MM.1S (cell line): ENCODE results near the gene MSI2.

Experiments
- DNase-seq: peaks from one replicate; pipeline ENCODE4 v3.0.0-alpha.2; 2015
- H2AFZ ChIP-seq: fragments of 300-600 bp; sonication (generic); 2 replicates; pipeline ENCODE4 v1.6.0; 2016; ENCODE audit warnings: antibody characterized with exemption, low read length
- H3F3A ChIP-seq: fragments of 300-600 bp; sonication (generic); 2 replicates; pipeline ENCODE4 v1.6.1; 2016; ENCODE audit warnings: mild to moderate bottlenecking, antibody characterized with exemption, low read length, moderate library complexity, mixed read lengths; ENCODE audit not compliant: insufficient read depth
- H3K27ac ChIP-seq: fragments of 300-600 bp; sonication (generic); 2 replicates; pipeline ENCODE4 v1.5.1; 2016; ENCODE audit warnings: mild to moderate bottlenecking, low read length
- H3K27me3 ChIP-seq: fragments of 300-600 bp; sonication (generic); replicated peaks from 2 replicates; pipeline ENCODE4 v1.6.0; 2016; ENCODE audit warnings: low read length; ENCODE audit not compliant: insufficient read depth
- H3K36me3 ChIP-seq: fragments of 300-600 bp; sonication (generic); replicated peaks from 2 replicates; pipeline ENCODE4 v1.6.1; 2016; ENCODE audit warnings: mild to moderate bottlenecking, low read length, mixed read lengths; ENCODE audit not compliant: insufficient read depth
- H3K4me1 ChIP-seq: fragments of 300-600 bp; sonication (generic); 2 replicates; pipeline ENCODE4 v1.6.1; 2016; ENCODE audit warnings: low read length, mixed read lengths
- H3K4me2 ChIP-seq: fragments of 300-600 bp; sonication (generic); 2 replicates; pipeline ENCODE4 v1.6.0; 2016; ENCODE audit warnings: low read depth, low read length
- H3K4me3 ChIP-seq: fragments of 300-600 bp; sonication (generic); 2 replicates; pipeline ENCODE4 v1.5.1; 2016; ENCODE audit warnings: low read length, mixed read lengths
- H3K79me2 ChIP-seq: fragments of 300-600 bp; sonication (generic); 2 replicates; pipeline ENCODE4 v1.6.1; 2016; ENCODE audit warnings: mixed run types, low read length, mixed read lengths
- H3K9ac ChIP-seq: fragments of 300-600 bp; sonication (generic); 2 replicates; pipeline ENCODE4 v1.6.1; 2016; ENCODE audit warnings: low read length, mixed read lengths
- H3K9me2 ChIP-seq: fragments of 300-600 bp; sonication (generic); replicated peaks from 2 replicates; pipeline ENCODE4 v1.6.1; 2016; ENCODE audit warnings: mild to moderate bottlenecking, low read length, mixed read lengths; ENCODE audit not compliant: insufficient read depth
- H3K9me3 ChIP-seq: fragments of 300-600 bp; sonication (generic); replicated peaks from 2 replicates; pipeline ENCODE4 v1.6.1; 2016; ENCODE audit warnings: mild to moderate bottlenecking, low read length, mixed read lengths; ENCODE audit not compliant: insufficient read depth
- H4K20me1 ChIP-seq: fragments of 300-600 bp; sonication (generic); 2 replicates; pipeline ENCODE4 v1.6.1; 2016; ENCODE audit warnings: mild to moderate bottlenecking, low read length, moderate library complexity, mixed read lengths; ENCODE audit not compliant: insufficient read depth
- EZH2 ChIP-seq: fragments of 300-600 bp; sonication (generic); optimal IDR thresholded peaks from 2 replicates; pipeline ENCODE3; 2017; ENCODE audit warnings: low read depth, mild to moderate bottlenecking, antibody characterized with exemption, low read length, mixed read lengths
- EZH2phosphoT487 ChIP-seq: fragments of 300-600 bp; sonication (generic); IDR thresholded peaks from 2 replicates; pipeline ENCODE4 v1.6.1; 2018; ENCODE audit warnings: antibody characterized with exemption, low read length
- TF ChIP-seq, protein P1 (sequence below): fragments of 300-600 bp; sonication (generic); IDR thresholded peaks from 2 replicates; pipeline ENCODE4 v1.5.1; 2016; ENCODE audit warnings: antibody characterized with exemption, low read length, mixed read lengths

Gene MSI2

DNA sequence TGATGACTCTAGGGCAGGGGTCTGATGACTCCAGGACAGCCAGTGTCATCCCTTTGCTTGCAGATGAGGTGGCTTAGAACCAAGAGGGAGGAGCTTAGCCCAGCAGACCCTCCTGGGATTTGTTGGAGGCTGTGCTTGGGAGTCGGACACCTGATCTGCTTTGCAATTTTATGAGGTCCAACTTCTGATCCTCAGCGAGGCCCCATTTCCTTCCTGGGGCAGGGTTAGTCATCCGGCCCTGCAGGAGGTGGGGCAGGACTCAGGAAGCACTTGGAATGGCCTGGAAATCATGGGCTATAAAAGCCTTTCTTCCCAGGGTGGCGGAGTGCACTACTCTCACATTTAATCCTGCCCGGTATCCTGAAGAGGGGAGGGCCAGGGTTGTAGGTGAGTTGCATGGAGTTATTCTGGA lies 168.5 kb downstream of the MSI2 start:
- H3K4me1 ChIP-seq, result peaks cover 10% of the 10 kb centered on the region
- peaks cover 92% of the 10 kb centered on the region for H3K79me2 ChIP-seq
- H3K9me3 ChIP-seq, result no peaks in the 10 kb centered on the region
- H3K27me3 ChIP-seq, result no peaks in the 10 kb centered on the region
- no peak overlapping the region for H3K27ac ChIP-seq
- H3K4me2 ChIP-seq, result no peak overlapping the region
- no peaks in the 10 kb centered on the region for H3F3A ChIP-seq
- H3K9me2 ChIP-seq, result no peaks in the 10 kb centered on the region
- H2AFZ ChIP-seq, result no peak overlapping the region
- no peaks in the 10 kb centered on the region for H3K36me3 ChIP-seq
- H4K20me1 ChIP-seq, result no peaks in the 10 kb centered on the region
- TF ChIP-seq EZH2phosphoT487 (no peak), EZH2 (no peak)
- TF ChIP-seq, protein P1, sequence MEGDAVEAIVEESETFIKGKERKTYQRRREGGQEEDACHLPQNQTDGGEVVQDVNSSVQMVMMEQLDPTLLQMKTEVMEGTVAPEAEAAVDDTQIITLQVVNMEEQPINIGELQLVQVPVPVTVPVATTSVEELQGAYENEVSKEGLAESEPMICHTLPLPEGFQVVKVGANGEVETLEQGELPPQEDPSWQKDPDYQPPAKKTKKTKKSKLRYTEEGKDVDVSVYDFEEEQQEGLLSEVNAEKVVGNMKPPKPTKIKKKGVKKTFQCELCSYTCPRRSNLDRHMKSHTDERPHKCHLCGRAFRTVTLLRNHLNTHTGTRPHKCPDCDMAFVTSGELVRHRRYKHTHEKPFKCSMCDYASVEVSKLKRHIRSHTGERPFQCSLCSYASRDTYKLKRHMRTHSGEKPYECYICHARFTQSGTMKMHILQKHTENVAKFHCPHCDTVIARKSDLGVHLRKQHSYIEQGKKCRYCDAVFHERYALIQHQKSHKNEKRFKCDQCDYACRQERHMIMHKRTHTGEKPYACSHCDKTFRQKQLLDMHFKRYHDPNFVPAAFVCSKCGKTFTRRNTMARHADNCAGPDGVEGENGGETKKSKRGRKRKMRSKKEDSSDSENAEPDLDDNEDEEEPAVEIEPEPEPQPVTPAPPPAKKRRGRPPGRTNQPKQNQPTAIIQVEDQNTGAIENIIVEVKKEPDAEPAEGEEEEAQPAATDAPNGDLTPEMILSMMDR, result no peak
- no peak for DNase-seq
- no peak overlapping the region for H3K9ac ChIP-seq
- no peak overlapping the region for H3K4me3 ChIP-seq

DNA sequence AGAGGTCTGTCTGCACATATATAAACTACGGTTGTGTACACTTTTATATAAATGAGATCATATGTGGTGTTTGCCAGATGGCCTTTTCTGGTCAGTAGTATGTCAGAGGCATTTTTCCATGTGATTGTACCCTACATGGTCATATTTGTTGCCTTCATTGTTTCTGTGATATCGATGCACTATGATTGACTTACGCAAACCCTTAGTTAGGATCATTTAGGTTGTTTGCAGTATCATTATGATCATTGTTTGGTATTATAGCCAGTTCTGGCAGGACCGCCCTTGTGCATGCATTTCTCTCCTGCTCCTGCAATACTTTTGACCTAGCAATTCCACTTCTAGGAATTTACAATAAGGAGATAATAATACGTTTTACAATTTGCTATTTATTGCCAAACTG lies 169.1 kb downstream of the MSI2 start:
- no peaks in the 10 kb centered on the region for H4K20me1 ChIP-seq
- no peaks in the 10 kb centered on the region for H3K36me3 ChIP-seq
- H3K4me3 ChIP-seq, result no peak overlapping the region
- H2AFZ ChIP-seq, result no peak overlapping the region
- H3K9me3 ChIP-seq, result no peaks in the 10 kb centered on the region
- H3K27me3 ChIP-seq, result no peaks in the 10 kb centered on the region
- H3K4me2 ChIP-seq, result peak overlapping the region; percentile 40; the same call in 1 of the 2 replicates
- no peaks in the 10 kb centered on the region for H3F3A ChIP-seq
- peaks cover 92% of the 10 kb centered on the region for H3K79me2 ChIP-seq
- H3K9ac ChIP-seq, result no peak overlapping the region
- no peak overlapping the region; the same call in 1 of the 2 replicates for H3K27ac ChIP-seq
- DNase-seq, result no peak
- no peaks in the 10 kb centered on the region for H3K9me2 ChIP-seq
- H3K4me1 ChIP-seq, result peaks cover 10% of the 10 kb centered on the region
- TF ChIP-seq EZH2phosphoT487 (no peak), EZH2 (no peak)
- TF ChIP-seq, protein P1, result no peak

DNA sequence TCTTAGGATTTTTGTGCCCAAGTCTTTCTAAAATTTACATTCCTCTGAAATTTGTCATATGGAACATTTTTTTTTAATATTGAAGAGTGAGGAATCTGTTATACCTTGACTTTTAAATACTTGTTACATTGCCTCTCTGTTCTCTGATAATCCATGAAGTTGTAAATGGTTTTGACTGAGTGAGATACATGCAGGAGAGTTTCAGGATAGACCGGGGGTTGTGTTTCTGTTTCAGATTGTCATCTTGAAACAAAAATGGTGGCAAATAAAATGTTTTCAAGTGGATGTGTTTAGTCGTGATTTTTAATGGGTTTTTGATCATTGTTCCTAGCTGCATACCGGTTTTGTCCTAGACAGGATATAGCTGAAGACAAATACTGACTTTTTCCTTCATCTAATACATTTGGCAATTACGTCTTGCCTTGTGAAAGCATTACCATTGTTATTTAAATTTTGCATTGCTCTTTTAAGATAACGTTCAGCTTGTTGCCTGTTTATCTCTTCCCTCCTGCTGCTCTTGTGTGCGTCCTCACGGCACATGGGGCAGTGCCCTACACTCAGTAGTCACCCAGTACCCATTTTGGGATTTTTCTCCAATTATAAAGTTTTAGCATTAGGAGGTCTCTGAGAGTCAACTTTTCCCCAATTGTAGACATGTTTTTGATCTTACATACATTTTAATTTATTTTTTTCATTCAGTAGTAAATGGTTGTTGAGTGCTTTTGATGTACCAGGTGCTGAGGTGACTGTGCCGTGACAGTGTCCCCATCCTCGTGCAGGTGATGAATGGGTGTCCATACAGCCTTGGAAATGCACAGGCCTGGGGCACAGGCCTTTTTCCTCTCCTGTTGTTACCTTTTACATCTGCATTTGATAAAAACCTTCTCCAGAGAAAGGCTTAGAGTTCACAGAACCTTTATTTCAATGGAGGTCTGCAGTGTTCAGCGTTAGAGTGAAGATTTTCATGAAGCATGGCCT lies 169.9 kb downstream of the MSI2 start:
- peak overlapping the region; percentile 40; the same call in 1 of the 2 replicates for H3K4me2 ChIP-seq
- no peaks in the 10 kb centered on the region for H3F3A ChIP-seq
- no peak overlapping the region for H3K9ac ChIP-seq
- H3K36me3 ChIP-seq, result no peaks in the 10 kb centered on the region
- H3K27me3 ChIP-seq, result no peaks in the 10 kb centered on the region
- TF ChIP-seq, protein P1, result no peak
- TF ChIP-seq EZH2phosphoT487 (no peak), EZH2 (no peak)
- H3K9me3 ChIP-seq, result no peaks in the 10 kb centered on the region
- peaks cover 10% of the 10 kb centered on the region for H3K4me1 ChIP-seq
- peak; percentile 12 for DNase-seq
- H2AFZ ChIP-seq, result no peak overlapping the region
- no peak overlapping the region for H3K4me3 ChIP-seq
- no peak overlapping the region; the same call in 1 of the 2 replicates for H3K27ac ChIP-seq
- no peaks in the 10 kb centered on the region for H4K20me1 ChIP-seq
- H3K9me2 ChIP-seq, result no peaks in the 10 kb centered on the region
- H3K79me2 ChIP-seq, result peaks cover 91% of the 10 kb centered on the region
